ENCODE data around the gene SLC6A6. TPM values are rescaled to one million over a fixed set of nuclear protein-coding genes. Genes with fewer than 3 reads are reported as not detected.

Gene SLC6A6
- total RNA-seq, 1 donor from 2014 or later = 46.3 TPM

GRCh38 chr3:14491396-14492190, 89.2 kb downstream of the SLC6A6 start:
- Mint-ChIP-seq H3K4me3 (ENCODE audit: unreplicated experiment) (no peak overlapping the region), H3K4me1 (ENCODE audit: unreplicated experiment) (peaks cover 6% of the 10 kb centered on the region), H3K9me3 (ENCODE audit: unreplicated experiment) (no peaks in the 10 kb centered on the region), H3K27ac (ENCODE audit: unreplicated experiment) (no peak overlapping the region), H3K36me3 (ENCODE audit: low read depth, unreplicated experiment) (peaks cover 10% of the 10 kb centered on the region), H3K27me3 (ENCODE audit: unreplicated experiment) (peaks cover 8% of the 10 kb centered on the region)
- DNase-seq (ENCODE audit: low spot score) = no peak
- no peak for TF ChIP-seq CTCF (IDR thresholded peaks at IDR 0.05; ENCODE audit: unreplicated experiment)

GRCh38 chr3:14492948-14493881, 90.8 kb downstream of the SLC6A6 start:
- DNase-seq (ENCODE audit: low spot score) = no peak

GRCh38 chr3:14494279-14494972, 92.0 kb downstream of the SLC6A6 start:
- no peak for TF ChIP-seq CTCF (IDR thresholded peaks at IDR 0.05; ENCODE audit: unreplicated experiment)
- H3K36me3 Mint-ChIP-seq (ENCODE audit: low read depth, unreplicated experiment) = peaks cover 6% of the 10 kb centered on the region
- DNase-seq (ENCODE audit: low spot score) = no peak
- no peaks in the 10 kb centered on the region for H3K9me3 Mint-ChIP-seq (ENCODE audit: unreplicated experiment)
- H3K4me1 Mint-ChIP-seq (ENCODE audit: unreplicated experiment) = no peaks in the 10 kb centered on the region
- H3K27ac Mint-ChIP-seq (ENCODE audit: unreplicated experiment) = no peak overlapping the region
- no peak overlapping the region for H3K4me3 Mint-ChIP-seq (ENCODE audit: unreplicated experiment)
- H3K27me3 Mint-ChIP-seq (ENCODE audit: unreplicated experiment) = peaks cover 12% of the 10 kb centered on the region

More at GRCh38 chr3:14492948-14493881, 90.8 kb downstream of the SLC6A6 start:
- no peak for TF ChIP-seq CTCF (IDR thresholded peaks at IDR 0.05; ENCODE audit: unreplicated experiment)
- Mint-ChIP-seq H3K9me3 (ENCODE audit: unreplicated experiment) (no peaks in the 10 kb centered on the region), H3K36me3 (ENCODE audit: low read depth, unreplicated experiment) (peaks cover 6% of the 10 kb centered on the region), H3K27me3 (ENCODE audit: unreplicated experiment) (peaks cover 12% of the 10 kb centered on the region), H3K27ac (ENCODE audit: unreplicated experiment) (no peak overlapping the region), H3K4me1 (ENCODE audit: unreplicated experiment) (no peaks in the 10 kb centered on the region), H3K4me3 (ENCODE audit: unreplicated experiment) (no peak overlapping the region)

GRCh38 chr3:14494973-14495300, 92.5 kb downstream of the SLC6A6 start:
- Mint-ChIP-seq H3K4me1 (ENCODE audit: unreplicated experiment) (no peaks in the 10 kb centered on the region), H3K27ac (ENCODE audit: unreplicated experiment) (no peak overlapping the region), H3K4me3 (ENCODE audit: unreplicated experiment) (no peak overlapping the region), H3K9me3 (ENCODE audit: unreplicated experiment) (no peaks in the 10 kb centered on the region), H3K36me3 (ENCODE audit: low read depth, unreplicated experiment) (peaks cover 6% of the 10 kb centered on the region), H3K27me3 (ENCODE audit: unreplicated experiment) (peaks cover 12% of the 10 kb centered on the region)
- TF ChIP-seq CTCF (IDR thresholded peaks at IDR 0.05; ENCODE audit: unreplicated experiment) = no peak
- no peak for DNase-seq (ENCODE audit: low spot score)
